IPS-20b (cell line): ENCODE measurements around the gene PRKCE.
"Not testable (repeated sequence)": the region's sequence is repeated elsewhere in the genome, so short reads cannot be mapped to it uniquely, and the experiment has no call there.

Experiments used
- H3K27ac ChIP-seq: one replicate; pipeline ENCODE4 v1.5.1; 2013; ENCODE audit warnings: low read length
- H3K27me3 ChIP-seq: 2 replicates; pipeline ENCODE4 v1.6.1; 2013; ENCODE audit warnings: mild to moderate bottlenecking, low read length, inconsistent platforms; ENCODE audit not compliant: insufficient read depth
- H3K36me3 ChIP-seq: 2 replicates; pipeline ENCODE4 v1.6.1; 2013; ENCODE audit warnings: low read depth, mild to moderate bottlenecking, inconsistent platforms, low read length, moderate library complexity; ENCODE audit not compliant: insufficient read depth
- H3K4me1 ChIP-seq: 2 replicates; pipeline ENCODE4 v1.6.1; 2013; ENCODE audit warnings: mild to moderate bottlenecking, control low read depth, inconsistent platforms, low read length, moderate library complexity; ENCODE audit not compliant: insufficient read depth
- H3K4me3 ChIP-seq: 2 replicates; pipeline ENCODE4 v1.5.1; 2013; ENCODE audit warnings: mild to moderate bottlenecking, low read length, inconsistent platforms
- H3K9ac ChIP-seq: 2 replicates; pipeline ENCODE4 v1.6.1; 2013; ENCODE audit warnings: low read depth, mild to moderate bottlenecking, inconsistent platforms, low read length, moderate library complexity
- H3K9me3 ChIP-seq: 2 replicates; pipeline ENCODE4 v1.6.1; 2013; ENCODE audit warnings: mild to moderate bottlenecking, low read depth, low read length, inconsistent platforms; ENCODE audit not compliant: insufficient read depth

PRKCE gene

DNA sequence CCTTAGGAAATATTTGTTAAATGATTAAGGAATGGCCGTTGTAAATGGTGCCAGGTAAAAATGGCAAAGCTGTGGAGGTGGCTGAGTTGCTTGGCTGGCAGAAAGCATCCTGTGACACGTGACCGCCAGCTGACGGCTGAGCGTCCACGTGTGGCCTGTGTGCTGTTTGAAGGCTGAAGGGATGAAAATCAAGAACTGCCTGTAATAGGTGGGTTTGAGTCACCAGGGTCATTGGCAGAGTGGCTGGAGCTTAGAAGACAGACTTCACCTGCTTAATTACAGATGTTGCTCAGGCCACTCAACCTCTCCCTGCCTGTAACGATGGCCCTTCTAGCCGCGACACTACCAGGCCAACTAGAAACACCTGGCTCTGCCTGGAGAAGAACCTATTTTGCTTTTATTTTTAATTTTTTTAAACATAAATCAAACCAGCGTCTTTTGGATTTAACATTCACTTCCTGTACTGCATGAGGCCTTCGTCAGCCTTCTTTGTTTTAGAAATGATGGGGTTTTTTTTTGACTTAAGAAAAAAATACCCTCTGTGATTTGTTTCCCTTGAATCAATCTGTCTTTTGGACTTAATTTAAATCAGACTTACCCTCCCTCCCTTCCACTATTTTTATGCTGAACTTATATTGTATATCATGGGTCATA is 206.5 kb downstream of the PRKCE start:
- no peak overlapping the region for H3K27ac ChIP-seq
- no peaks in the 10 kb centered on the region for H3K36me3 ChIP-seq
- no peak overlapping the region for H3K9ac ChIP-seq
- no peaks in the 10 kb centered on the region for H3K9me3 ChIP-seq
- no peaks in the 10 kb centered on the region for H3K27me3 ChIP-seq
- no peaks in the 10 kb centered on the region for H3K4me1 ChIP-seq
- H3K4me3 ChIP-seq = no peak overlapping the region

DNA sequence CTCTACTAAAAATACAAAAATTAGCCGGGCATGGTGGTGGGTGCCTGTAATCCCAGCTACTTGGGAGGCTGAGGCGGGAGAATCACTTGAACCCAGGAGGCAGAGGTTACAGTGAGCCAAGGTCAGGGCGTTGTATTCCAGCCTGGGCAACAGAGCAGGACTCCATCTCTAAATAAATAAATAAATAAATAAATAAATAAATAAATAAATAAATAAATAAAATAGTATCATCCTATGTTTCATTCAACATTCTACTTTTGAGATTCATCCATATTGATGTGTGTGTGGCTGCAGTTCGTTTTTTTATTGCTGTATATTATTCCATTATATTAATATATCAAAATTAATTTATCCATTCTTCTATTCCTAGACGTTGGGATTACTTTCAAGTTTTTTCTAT is 207.4 kb downstream of the PRKCE start:
- not testable (repeated sequence) for H3K9me3 ChIP-seq, H3K27ac ChIP-seq, H3K4me3 ChIP-seq, H3K27me3 ChIP-seq, H3K4me1 ChIP-seq, H3K9ac ChIP-seq, H3K36me3 ChIP-seq

GRCh38 chr2:45859682-45860081 is 208.2 kb downstream of the PRKCE start:
- H3K27me3 ChIP-seq = no peaks in the 10 kb centered on the region
- H3K4me3 ChIP-seq = no peak overlapping the region
- H3K9ac ChIP-seq = no peak overlapping the region
- no peaks in the 10 kb centered on the region for H3K36me3 ChIP-seq
- no peak overlapping the region for H3K27ac ChIP-seq
- no peaks in the 10 kb centered on the region for H3K9me3 ChIP-seq
- no peaks in the 10 kb centered on the region for H3K4me1 ChIP-seq

DNA sequence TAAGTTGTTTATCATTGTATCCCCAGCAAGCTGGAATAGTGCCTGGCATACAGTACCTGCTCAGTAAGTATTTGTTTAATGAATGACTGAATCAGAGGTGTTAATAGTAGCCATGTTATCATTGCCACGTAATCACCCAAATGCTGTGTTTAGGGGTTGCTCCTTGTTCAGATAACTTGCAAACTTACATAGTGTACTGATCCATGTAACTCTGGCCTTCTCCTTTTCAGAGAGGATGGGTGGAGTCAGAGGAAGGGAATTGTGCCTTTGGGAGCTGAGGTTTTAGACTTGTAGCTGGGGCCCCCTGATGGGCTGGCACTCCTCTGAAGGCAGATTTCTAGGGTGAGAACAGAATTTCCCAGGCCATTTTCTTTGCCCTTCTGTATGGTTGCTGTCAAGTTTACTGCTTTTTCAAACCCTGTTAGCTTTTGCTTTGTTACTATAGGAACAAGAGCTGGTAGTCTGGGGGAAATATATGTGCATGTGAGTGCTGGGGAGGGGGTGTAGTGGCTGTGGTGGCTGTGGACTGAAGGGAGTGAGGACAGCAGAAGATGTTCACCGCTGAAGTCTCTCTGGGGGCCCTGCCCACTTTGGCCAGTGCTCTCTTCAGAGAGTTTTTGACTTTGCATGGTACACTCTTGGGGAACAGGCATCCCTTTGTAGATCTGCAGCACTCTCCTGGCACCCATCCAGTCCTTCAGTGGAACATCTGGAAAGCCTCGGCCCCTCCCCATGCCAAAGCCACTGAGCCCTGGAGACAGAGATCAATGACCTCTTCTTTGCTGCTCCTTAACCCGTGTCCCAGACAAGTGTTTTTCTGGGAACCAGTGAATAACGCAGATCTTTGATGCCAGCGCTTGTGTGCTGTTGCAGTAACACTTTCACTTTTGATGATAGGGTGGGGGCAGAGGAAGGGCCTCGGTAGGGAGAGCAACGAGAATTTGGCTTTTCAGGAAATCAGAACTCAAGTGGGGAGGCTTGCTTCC is 209.0 kb downstream of the PRKCE start:
- no peak overlapping the region for H3K27ac ChIP-seq

GRCh38 chr2:45862843-45863242 is 211.4 kb downstream of the PRKCE start:
- Histone ChIP-seq H3K4me1 (no peaks in the 10 kb centered on the region), H3K36me3 (no peaks in the 10 kb centered on the region), H3K9me3 (no peaks in the 10 kb centered on the region), H3K4me3 (no peak overlapping the region), H3K27me3 (no peaks in the 10 kb centered on the region), H3K9ac (no peak overlapping the region), H3K27ac (no peak overlapping the region)

More for the DNA sequence above, 209.0 kb downstream of the PRKCE start:
- Histone ChIP-seq H3K9ac (no peak overlapping the region), H3K9me3 (no peaks in the 10 kb centered on the region), H3K4me1 (no peaks in the 10 kb centered on the region), H3K4me3 (no peak overlapping the region), H3K36me3 (no peaks in the 10 kb centered on the region), H3K27me3 (no peaks in the 10 kb centered on the region)

DNA sequence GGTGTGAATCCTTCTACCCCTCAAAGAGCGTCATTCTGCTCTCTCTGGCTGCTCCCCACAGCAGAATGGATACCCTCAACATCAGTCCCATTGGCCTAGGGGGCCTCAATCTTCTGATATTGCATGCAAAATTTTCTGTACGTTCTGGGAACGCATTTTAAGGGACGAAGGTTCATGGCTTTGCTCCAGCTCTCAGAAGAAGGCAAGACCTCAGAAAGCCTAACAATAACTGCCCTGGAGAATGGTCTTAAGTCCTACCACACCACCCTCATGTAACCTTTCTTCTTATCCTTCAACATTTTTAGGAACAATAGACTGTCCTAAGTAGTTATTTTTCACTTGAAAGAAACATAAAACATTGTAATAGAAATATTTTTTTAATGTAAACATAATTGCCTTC is 212.6 kb downstream of the PRKCE start:
- H3K27me3 ChIP-seq = no peaks in the 10 kb centered on the region
- H3K36me3 ChIP-seq = no peaks in the 10 kb centered on the region
- H3K4me3 ChIP-seq = no peak overlapping the region
- H3K27ac ChIP-seq = no peak overlapping the region
- no peaks in the 10 kb centered on the region for H3K9me3 ChIP-seq
- H3K4me1 ChIP-seq = no peaks in the 10 kb centered on the region
- H3K9ac ChIP-seq = no peak overlapping the region

- H3K27me3 ChIP-seq = no peaks in the 10 kb centered on the region
- H3K27ac ChIP-seq = no peak overlapping the region
- no peak overlapping the region for H3K9ac ChIP-seq
- H3K4me1 ChIP-seq = no peaks in the 10 kb centered on the region
- no peak overlapping the region for H3K4me3 ChIP-seq
- H3K36me3 ChIP-seq = no peaks in the 10 kb centered on the region
- H3K9me3 ChIP-seq = no peaks in the 10 kb centered on the region
Measured at GRCh38 chr2:45867349-45867748, 215.9 kb downstream of the PRKCE start.

GRCh38 chr2:45867800-45868199 is 216.3 kb downstream of the PRKCE start:
- H3K4me3 ChIP-seq = no peak overlapping the region
- H3K4me1 ChIP-seq = no peaks in the 10 kb centered on the region
- no peak overlapping the region for H3K9ac ChIP-seq
- no peaks in the 10 kb centered on the region for H3K36me3 ChIP-seq
- H3K27ac ChIP-seq = no peak overlapping the region
- H3K9me3 ChIP-seq = no peaks in the 10 kb centered on the region
- no peaks in the 10 kb centered on the region for H3K27me3 ChIP-seq

- no peaks in the 10 kb centered on the region for H3K27me3 ChIP-seq
- no peak overlapping the region for H3K4me3 ChIP-seq
- H3K27ac ChIP-seq = no peak overlapping the region
- no peaks in the 10 kb centered on the region for H3K36me3 ChIP-seq
- H3K9me3 ChIP-seq = no peaks in the 10 kb centered on the region
- no peaks in the 10 kb centered on the region for H3K4me1 ChIP-seq
- no peak overlapping the region for H3K9ac ChIP-seq
Measured at GRCh38 chr2:45869165-45869501, 217.7 kb downstream of the PRKCE start.

DNA sequence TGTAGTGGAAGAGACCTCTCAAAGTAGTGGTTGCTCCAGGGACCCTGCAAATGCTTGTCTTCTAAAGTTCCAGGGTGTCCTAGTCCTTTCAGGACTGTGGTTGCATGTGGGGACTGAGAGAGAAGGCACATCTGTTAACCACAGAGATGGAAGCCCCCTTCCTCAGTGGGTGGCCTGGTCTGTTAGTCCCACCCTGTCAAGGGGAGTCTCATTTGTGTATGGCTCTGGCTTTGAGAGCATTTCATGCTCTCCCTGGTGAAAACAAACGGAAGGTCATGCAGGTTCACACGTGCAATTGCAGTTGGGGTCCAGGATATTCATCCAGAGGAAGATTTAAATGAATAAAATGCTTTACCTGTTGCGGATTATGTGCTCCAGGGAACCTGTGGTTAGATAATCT is 219.6 kb downstream of the PRKCE start:
- Histone ChIP-seq H3K9ac (no peak overlapping the region), H3K27ac (no peak overlapping the region), H3K4me3 (no peak overlapping the region), H3K4me1 (no peaks in the 10 kb centered on the region), H3K27me3 (no peaks in the 10 kb centered on the region), H3K9me3 (peaks cover 3% of the 10 kb centered on the region; the same call in 1 of the 2 replicates), H3K36me3 (no peaks in the 10 kb centered on the region)

DNA sequence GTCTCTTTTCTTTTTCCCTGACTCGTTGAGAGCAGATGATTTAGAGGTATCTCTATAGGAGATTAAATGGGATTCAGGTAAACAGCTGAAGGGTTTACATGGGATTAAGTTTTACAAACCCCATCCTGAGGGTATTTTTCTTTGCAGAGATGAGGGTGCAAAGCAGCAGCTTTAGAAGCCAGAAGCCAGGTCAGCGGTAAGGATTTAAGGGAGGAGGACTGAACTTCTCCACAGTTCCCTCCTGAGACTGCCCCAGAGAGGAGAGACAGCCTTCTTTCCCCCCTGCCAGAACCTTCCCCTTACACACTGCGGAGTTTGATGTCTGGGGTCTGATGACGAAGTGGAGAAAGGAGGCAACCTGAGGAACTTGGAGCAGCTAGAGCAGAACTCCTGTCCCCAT is 220.1 kb downstream of the PRKCE start:
- H3K36me3 ChIP-seq = no peaks in the 10 kb centered on the region
- no peak overlapping the region for H3K9ac ChIP-seq
- H3K4me1 ChIP-seq = no peaks in the 10 kb centered on the region
- no peaks in the 10 kb centered on the region for H3K27me3 ChIP-seq
- no peak overlapping the region for H3K4me3 ChIP-seq
- no peak overlapping the region for H3K27ac ChIP-seq
- H3K9me3 ChIP-seq = peaks cover 7% of the 10 kb centered on the region; the same call in 1 of the 2 replicates

GRCh38 chr2:45872211-45872610 is 220.7 kb downstream of the PRKCE start:
- no peaks in the 10 kb centered on the region for H3K36me3 ChIP-seq
- no peaks in the 10 kb centered on the region for H3K27me3 ChIP-seq
- peaks cover 9% of the 10 kb centered on the region for H3K9me3 ChIP-seq
- no peak overlapping the region for H3K27ac ChIP-seq
- H3K4me1 ChIP-seq = no peaks in the 10 kb centered on the region
- no peak overlapping the region for H3K9ac ChIP-seq
- H3K4me3 ChIP-seq = no peak overlapping the region
